Mononuclear cell (primary cell): Measurements from ENCODE around the gene ROBO4. TPM values are rescaled to one million over a fixed set of nuclear protein-coding genes. Genes with fewer than 3 reads are reported as not detected.

Source experiments
- H3K27me3 ChIP-seq: 2 replicates; pipeline ENCODE4 v1.6.0; 2011; ENCODE audit warnings: low read length, control low read depth; ENCODE audit not compliant: insufficient read depth
- H3K4me1 ChIP-seq: 2 replicates; pipeline ENCODE4 v1.5.1; 2011; ENCODE audit warnings: mild to moderate bottlenecking, low read length, control low read depth; ENCODE audit not compliant: insufficient read depth
- H3K4me3 ChIP-seq: 2 replicates; pipeline ENCODE4 v1.5.1; 2011; ENCODE audit warnings: mild to moderate bottlenecking, low read length, moderate library complexity
- H3K9me3 ChIP-seq: 2 replicates; pipeline ENCODE4 v1.5.1; 2011; ENCODE audit warnings: low read depth, mild to moderate bottlenecking, control low read depth, low read length
- total RNA-seq: library from RNA; depleted of rRNA; stranded (reverse); fragments of >200 nt; gene quantifications from one replicate; pipeline ENCODE4 v1.2.3, GENCODE V29; 2012

Gene ROBO4
- total RNA-seq, 1 donor = 0.31 TPM

GRCh38 chr11:124898263-124898680 is 607 bp upstream of the ROBO4 start:
- Histone ChIP-seq H3K4me1 (no peaks in the 10 kb centered on the region), H3K4me3 (no peak overlapping the region), H3K9me3 (no peaks in the 10 kb centered on the region), H3K27me3 (peaks cover 7% of the 10 kb centered on the region)

GRCh38 chr11:124896821-124897391 is 759 bp downstream of the ROBO4 start:
- Histone ChIP-seq H3K4me3 (no peak overlapping the region), H3K27me3 (peaks cover under 1% of the 10 kb centered on the region), H3K4me1 (no peaks in the 10 kb centered on the region), H3K9me3 (no peaks in the 10 kb centered on the region)

GRCh38 chr11:124896071-124896750 is 1.5 kb downstream of the ROBO4 start:
- no peaks in the 10 kb centered on the region for H3K27me3 ChIP-seq
- no peak overlapping the region for H3K4me3 ChIP-seq
- H3K9me3 ChIP-seq = no peaks in the 10 kb centered on the region
- no peaks in the 10 kb centered on the region for H3K4me1 ChIP-seq

- no peaks in the 10 kb centered on the region for H3K9me3 ChIP-seq
- H3K27me3 ChIP-seq = no peaks in the 10 kb centered on the region
- H3K4me3 ChIP-seq = no peak overlapping the region
- H3K4me1 ChIP-seq = no peaks in the 10 kb centered on the region
Measured at GRCh38 chr11:124895471-124895971, 2.1 kb downstream of the ROBO4 start.

GRCh38 chr11:124894606-124895430 is 2.8 kb downstream of the ROBO4 start:
- H3K4me1 ChIP-seq = no peaks in the 10 kb centered on the region
- no peaks in the 10 kb centered on the region for H3K27me3 ChIP-seq
- no peaks in the 10 kb centered on the region for H3K9me3 ChIP-seq
- no peak overlapping the region for H3K4me3 ChIP-seq

GRCh38 chr11:124893781-124894401 is 3.8 kb downstream of the ROBO4 start:
- Histone ChIP-seq H3K4me3 (no peak overlapping the region), H3K9me3 (no peaks in the 10 kb centered on the region), H3K27me3 (no peaks in the 10 kb centered on the region), H3K4me1 (peaks cover 3% of the 10 kb centered on the region)

- H3K4me3 ChIP-seq = no peak overlapping the region
- H3K4me1 ChIP-seq = peaks cover 3% of the 10 kb centered on the region
- H3K9me3 ChIP-seq = no peaks in the 10 kb centered on the region
- H3K27me3 ChIP-seq = no peaks in the 10 kb centered on the region
Measured at GRCh38 chr11:124892750-124893454, 4.8 kb downstream of the ROBO4 start.

- Histone ChIP-seq H3K9me3 (no peaks in the 10 kb centered on the region), H3K4me3 (no peak overlapping the region), H3K27me3 (no peaks in the 10 kb centered on the region), H3K4me1 (peaks cover 3% of the 10 kb centered on the region)
Measured at GRCh38 chr11:124892146-124892545, 5.5 kb downstream of the ROBO4 start.

GRCh38 chr11:124891373-124891861 is 6.2 kb downstream of the ROBO4 start:
- Histone ChIP-seq H3K4me3 (no peak overlapping the region), H3K4me1 (peaks cover 3% of the 10 kb centered on the region), H3K9me3 (no peaks in the 10 kb centered on the region), H3K27me3 (no peaks in the 10 kb centered on the region)

GRCh38 chr11:124890683-124891372 is 6.8 kb downstream of the ROBO4 start:
- no peak overlapping the region for H3K4me3 ChIP-seq
- H3K27me3 ChIP-seq = no peaks in the 10 kb centered on the region
- no peaks in the 10 kb centered on the region for H3K9me3 ChIP-seq
- H3K4me1 ChIP-seq = peaks cover 3% of the 10 kb centered on the region

- Histone ChIP-seq H3K27me3 (no peaks in the 10 kb centered on the region), H3K4me3 (no peak overlapping the region), H3K4me1 (peaks cover 3% of the 10 kb centered on the region), H3K9me3 (no peaks in the 10 kb centered on the region)
Measured at GRCh38 chr11:124890151-124890550, 7.5 kb downstream of the ROBO4 start.

GRCh38 chr11:124889191-124890091 is 8.2 kb downstream of the ROBO4 start:
- no peaks in the 10 kb centered on the region for H3K9me3 ChIP-seq

GRCh38 chr11:124887667-124888013 is 10.0 kb downstream of the ROBO4 start:
- peaks cover 3% of the 10 kb centered on the region for H3K4me1 ChIP-seq
- H3K4me3 ChIP-seq = no peak overlapping the region
- no peaks in the 10 kb centered on the region for H3K9me3 ChIP-seq
- no peaks in the 10 kb centered on the region for H3K27me3 ChIP-seq

More at GRCh38 chr11:124889191-124890091, 8.2 kb downstream of the ROBO4 start:
- peaks cover 3% of the 10 kb centered on the region for H3K4me1 ChIP-seq
- no peaks in the 10 kb centered on the region for H3K27me3 ChIP-seq
- no peak overlapping the region for H3K4me3 ChIP-seq
